SH-SY5Y (cell line): Measurements from ENCODE around the gene GABBR1.

Source experiments
- GATA2 ChIP-seq: IDR thresholded peaks from 2 replicates; pipeline ENCODE4 v1.6.1; 2011; ENCODE audit warnings: mild to moderate bottlenecking, low read depth, low read length
- GATA3 ChIP-seq: IDR thresholded peaks from 2 replicates; pipeline ENCODE4 v1.6.1; 2011; ENCODE audit warnings: low read depth, mild to moderate bottlenecking, low read length, moderate library complexity

GABBR1 gene

GRCh38 chr6:29663300-29664042, 30.5 kb upstream of the GABBR1 start:
- TF ChIP-seq GATA2: no peak
- no peak for TF ChIP-seq GATA3

DNA sequence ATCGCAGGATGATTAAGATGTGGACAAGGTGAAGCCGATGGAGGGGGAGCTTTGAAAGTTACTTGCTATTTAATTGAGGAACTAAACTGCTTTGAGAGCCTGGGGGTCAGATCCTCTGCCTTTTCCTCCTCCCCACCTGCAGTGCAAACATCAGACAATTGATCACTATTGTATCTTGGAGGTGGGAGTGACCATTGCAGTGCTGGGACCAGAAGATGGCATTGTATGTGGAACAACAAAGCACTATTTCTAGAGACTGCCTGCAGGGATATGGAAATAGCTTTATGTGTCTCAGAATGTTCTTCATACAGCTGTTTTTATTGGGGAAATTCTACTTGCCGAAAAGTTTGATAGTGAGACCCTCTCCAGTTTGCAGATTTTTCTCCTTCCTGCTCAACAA, 28.1 kb upstream of the GABBR1 start:
- TF ChIP-seq GATA2 (no peak), GATA3 (no peak)

DNA sequence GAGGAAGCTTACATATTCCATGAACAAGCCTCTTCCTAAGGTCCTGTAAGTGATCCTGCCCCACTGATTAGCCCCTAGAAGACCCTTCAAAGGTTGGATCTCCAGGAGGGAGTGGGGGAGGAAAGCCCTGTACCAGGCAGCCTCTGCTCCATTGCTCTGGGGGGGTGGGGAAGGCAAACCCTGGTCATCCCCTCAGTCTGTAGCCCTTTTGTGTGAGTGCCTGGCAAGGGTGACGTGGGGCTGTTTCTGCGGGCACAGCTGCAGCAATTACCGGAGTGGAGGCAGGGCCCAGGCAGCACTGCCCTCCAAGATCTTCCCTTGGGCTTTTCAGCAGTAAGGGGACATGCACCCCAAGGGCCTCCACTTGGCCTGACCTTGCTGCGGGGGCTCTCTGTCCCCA, 23.8 kb upstream of the GABBR1 start, which contains the start of gene MOG:
Gene MOG, plus strand, starts transcription at position 295 of the 400 bp plus-strand sequence. CDS start 118 bp downstream, outside the sequence.
- TF ChIP-seq GATA2 (no peak), GATA3 (no peak)

DNA sequence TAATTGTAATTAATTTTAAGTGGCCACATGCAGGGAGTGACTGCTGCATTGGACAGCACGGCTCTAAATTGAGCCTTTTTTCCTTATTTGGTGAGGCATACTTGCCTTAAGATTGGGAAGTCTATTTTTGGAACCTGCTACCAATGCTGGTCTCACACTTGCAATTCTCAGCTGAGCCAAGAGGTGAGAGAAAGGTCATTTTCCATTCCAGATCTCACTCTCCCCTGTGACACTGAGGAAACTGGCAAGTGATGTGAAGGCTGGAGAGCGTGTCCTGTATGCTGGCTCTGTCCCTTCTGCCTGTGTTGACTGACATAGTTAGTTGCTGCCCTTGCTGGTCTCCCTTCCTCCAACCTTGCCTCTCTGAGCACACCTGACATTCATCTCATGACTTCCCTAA, 23.2 kb upstream of the GABBR1 start:
- TF ChIP-seq GATA2 (no peak), GATA3 (no peak)

DNA sequence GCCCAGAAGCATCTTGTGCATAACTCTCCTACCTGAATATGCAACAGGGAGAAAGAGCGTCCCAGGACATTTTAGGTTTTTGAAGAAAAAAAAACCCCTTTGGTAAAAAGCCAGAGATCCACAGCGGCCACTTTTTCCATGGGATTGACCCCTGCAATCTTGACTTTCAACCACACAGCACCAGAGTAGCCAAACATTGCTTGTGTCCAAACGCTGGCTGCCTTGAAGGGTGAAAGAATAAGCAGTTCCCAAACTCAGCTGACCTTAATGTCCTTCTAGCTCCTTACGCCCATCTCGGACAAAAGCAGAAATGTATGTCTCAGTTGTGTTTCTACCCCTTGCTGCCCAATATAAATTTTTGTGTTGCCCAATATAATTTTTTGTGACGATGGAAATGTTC, 22.7 kb upstream of the GABBR1 start:
- no peak for TF ChIP-seq GATA3
- TF ChIP-seq GATA2: no peak

DNA sequence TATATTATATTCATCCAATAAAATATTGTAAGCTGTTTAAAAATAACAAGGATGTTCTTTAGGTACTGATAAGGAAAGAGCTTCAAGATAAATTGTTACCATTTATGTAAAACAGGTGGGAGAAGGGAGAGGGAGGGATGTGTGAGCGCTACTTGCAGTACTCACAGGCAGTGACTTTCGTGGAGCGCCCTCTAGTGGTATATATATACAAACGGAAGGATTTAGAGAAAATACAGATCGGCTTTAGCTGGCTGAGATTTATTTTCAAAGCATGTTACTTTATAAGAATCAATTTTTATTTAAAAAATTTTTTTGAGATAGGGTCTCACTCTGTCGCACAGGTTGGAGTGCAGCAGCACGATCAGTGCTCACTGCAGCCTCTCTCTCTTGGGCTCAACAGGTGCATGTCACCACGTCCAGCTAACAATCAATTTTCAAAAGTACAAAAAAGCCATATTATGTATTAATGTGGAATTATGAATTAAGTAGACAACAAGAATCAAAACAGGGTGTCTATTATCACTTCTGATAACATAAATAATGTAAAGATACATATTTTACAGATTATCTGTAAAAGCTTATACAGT, 20.6 kb upstream of the GABBR1 start:
- TF ChIP-seq GATA3 (no peak), GATA2 (no peak)

DNA sequence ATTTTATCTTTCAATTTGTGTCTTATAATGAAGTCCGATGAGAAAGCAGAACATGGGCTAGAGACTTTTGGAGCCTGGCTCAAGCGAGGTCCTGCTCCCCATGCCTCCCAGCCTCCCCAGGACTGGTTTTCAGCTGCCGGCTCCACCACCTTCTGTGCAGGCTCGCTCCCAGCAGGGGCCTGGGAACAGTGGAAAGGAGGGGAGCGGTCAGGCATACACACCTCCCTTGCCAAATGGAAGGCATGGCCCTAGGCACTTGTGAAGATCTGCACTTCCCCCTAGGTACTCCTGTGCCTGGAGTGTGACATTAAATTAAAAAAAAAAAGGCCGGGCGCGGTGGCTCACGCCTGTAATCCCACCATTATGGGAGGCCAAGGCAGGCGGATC, 19.2 kb upstream of the GABBR1 start:
- no peak for TF ChIP-seq GATA2
- TF ChIP-seq GATA3: no peak

DNA sequence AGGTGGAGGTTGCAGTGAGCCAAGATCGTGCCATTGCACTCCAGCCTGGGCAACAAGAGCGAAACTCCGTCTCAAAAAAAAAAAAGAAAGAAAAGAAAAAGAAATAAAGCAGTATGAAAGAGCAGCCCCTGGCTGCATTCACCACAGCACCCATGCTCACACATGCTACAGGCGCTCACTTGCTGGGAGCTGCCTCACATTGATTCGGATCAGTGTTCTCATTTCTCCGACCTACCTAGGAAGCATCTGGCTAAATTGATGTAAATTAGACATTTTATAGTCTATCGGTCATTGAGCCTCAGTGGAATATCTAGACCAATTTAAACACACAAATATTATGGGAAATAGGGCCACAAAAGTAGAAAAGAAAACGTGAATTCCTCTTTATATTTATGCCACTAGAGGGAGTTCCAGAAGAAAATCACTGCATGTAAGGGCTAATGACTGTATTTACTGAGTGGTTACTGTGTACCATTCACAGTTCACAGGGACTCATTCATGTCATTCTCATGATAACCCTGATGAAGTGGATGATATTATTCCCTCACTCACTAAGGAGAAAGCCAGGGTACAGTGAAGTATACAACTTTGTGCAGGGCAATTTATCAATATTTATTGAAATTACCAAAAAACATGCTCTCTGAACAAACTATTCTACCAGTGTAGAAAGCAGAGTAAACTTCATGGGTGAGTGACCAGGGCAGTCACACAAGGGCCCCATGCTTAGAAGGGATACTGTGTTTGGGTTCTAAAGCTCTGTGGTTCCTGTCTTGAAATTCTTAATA, 18.6 kb upstream of the GABBR1 start:
- TF ChIP-seq GATA2 (no peak), GATA3 (no peak)

DNA sequence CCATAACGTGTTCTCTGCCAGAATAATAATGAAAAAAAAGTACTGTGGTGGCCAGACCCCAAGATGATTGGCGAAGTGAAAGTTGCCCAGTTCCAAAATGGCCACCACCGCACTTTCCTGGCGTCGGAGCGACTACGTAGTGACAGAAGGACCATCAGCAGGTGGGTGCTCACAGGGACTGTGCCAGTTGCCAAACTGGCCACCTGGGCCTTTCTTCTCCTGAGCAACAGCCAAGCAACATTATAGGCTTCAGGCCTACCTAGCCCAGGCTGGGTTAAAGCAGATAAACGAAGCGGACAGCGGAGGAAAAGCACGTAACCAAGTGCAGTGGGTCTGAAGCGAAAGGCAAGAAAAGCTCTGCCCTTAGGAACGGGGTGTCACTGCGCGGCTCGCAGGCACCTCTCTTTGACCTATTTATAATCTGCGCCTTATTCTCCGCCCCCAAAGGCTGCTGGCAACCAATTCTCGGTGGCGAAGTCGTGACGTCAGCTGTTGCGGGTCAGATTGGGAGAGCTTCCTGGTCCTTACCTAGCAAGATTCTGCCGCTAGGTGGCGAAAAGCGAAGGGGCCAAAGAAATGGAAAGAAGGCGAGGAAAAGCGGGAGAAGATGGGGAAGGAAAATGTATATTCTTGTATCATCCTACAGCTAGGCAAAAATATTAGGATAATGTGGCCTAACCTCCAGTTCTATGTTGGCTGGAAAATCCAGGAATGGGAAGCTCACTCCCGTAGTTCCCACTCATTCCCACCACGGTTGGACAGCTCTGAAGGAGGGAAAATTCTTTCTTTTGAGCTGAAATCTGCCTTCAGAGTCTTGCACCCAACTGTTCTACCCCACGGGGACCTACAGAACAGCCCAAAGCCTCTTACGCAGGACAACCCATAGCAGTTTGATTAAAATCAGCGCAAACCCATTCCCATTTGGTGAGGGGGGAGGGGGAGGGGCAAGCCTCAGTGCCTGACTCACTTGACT, 17.0 kb upstream of the GABBR1 start:
- TF ChIP-seq GATA3 (no peak), GATA2 (no peak)

GRCh38 chr6:29647927-29648642, 15.1 kb upstream of the GABBR1 start:
- TF ChIP-seq GATA2 (no peak), GATA3 (no peak)

GRCh38 chr6:29641430-29642148, 8.6 kb upstream of the GABBR1 start:
- TF ChIP-seq GATA3 (no peak), GATA2 (no peak)

- no peak for TF ChIP-seq GATA2
- TF ChIP-seq GATA3: no peak
Measured at GRCh38 chr6:29637247-29637646, 4.3 kb upstream of the GABBR1 start.

GRCh38 chr6:29633534-29633905, 537 bp upstream of the GABBR1 start:
- TF ChIP-seq GATA3 (no peak), GATA2 (no peak)
